H9 (cell line): Measurements from ENCODE around the gene LRPPRC. TPM values are rescaled to one million over a fixed set of nuclear protein-coding genes. Genes with fewer than 3 reads are reported as not detected.
A peak's percentile ranks its signal among the peaks of the same experiment; 100 is the strongest.

Source experiments
- DNase-seq: peaks from one replicate; pipeline ENCODE4 v3.0.0-alpha.2; 2017
- H2AFZ ChIP-seq: one replicate; pipeline ENCODE4 v1.6.1; 2013; ENCODE audit warnings: mild to moderate bottlenecking, low read length, control low read depth, moderate library complexity
- H2AK5ac ChIP-seq: 2 replicates; pipeline ENCODE4 v1.6.1; 2013; ENCODE audit warnings: low read length, control low read depth, mixed read lengths; ENCODE audit not compliant: insufficient read length
- H2BK120ac ChIP-seq: one replicate; pipeline ENCODE4 v1.6.1; 2013; ENCODE audit warnings: low read depth, mild to moderate bottlenecking, low read length, control low read depth, inconsistent platforms; ENCODE audit not compliant: poor library complexity, severe bottlenecking
- H2BK12ac ChIP-seq: 2 replicates; pipeline ENCODE4 v1.6.1; 2013; ENCODE audit warnings: low read length, control low read depth, mixed read lengths, low read depth; ENCODE audit not compliant: insufficient read length
- H2BK15ac ChIP-seq: 2 replicates; pipeline ENCODE4 v1.6.1; 2013; ENCODE audit warnings: low read depth, low read length, control low read depth
- H2BK20ac ChIP-seq: one replicate; pipeline ENCODE4 v1.6.1; 2013; ENCODE audit warnings: low read depth, mild to moderate bottlenecking, low read length, control low read depth, inconsistent platforms; ENCODE audit not compliant: poor library complexity, severe bottlenecking
- H2BK5ac ChIP-seq: 2 replicates; pipeline ENCODE4 v1.6.1; 2013; ENCODE audit warnings: low read length, control low read depth, mixed read lengths; ENCODE audit not compliant: insufficient read length
- H3K14ac ChIP-seq: 2 replicates; pipeline ENCODE4 v1.6.1; 2013; ENCODE audit warnings: low read length, control low read depth; ENCODE audit not compliant: insufficient read depth
- H3K18ac ChIP-seq: 2 replicates; pipeline ENCODE4 v1.6.1; 2013; ENCODE audit warnings: low read depth, mild to moderate bottlenecking, mixed read lengths, low read length, control low read depth; ENCODE audit not compliant: insufficient read length
- H3K23ac ChIP-seq: 2 replicates; pipeline ENCODE4 v1.6.1; 2013; ENCODE audit warnings: low read length, control low read depth, mixed read lengths, low read depth; ENCODE audit not compliant: insufficient read length
- H3K23me2 ChIP-seq: 2 replicates; pipeline ENCODE4 v1.6.1; 2013; ENCODE audit warnings: low read depth, mild to moderate bottlenecking, mixed read lengths, low read length, control low read depth; ENCODE audit not compliant: insufficient read length, poor library complexity, severe bottlenecking
- H3K27ac ChIP-seq: 2 replicates; pipeline ENCODE4 v1.5.1; 2013; ENCODE audit warnings: low read length, control low read depth, mixed read lengths, low read depth; ENCODE audit not compliant: insufficient read length
- H3K27me3 ChIP-seq: 2 replicates; pipeline ENCODE4 v1.6.1; 2013; ENCODE audit warnings: low read length, control low read depth, inconsistent platforms; ENCODE audit not compliant: insufficient read depth
- H3K4ac ChIP-seq: 2 replicates; pipeline ENCODE4 v1.6.1; 2013; ENCODE audit warnings: low read depth, mild to moderate bottlenecking, control low read depth, inconsistent platforms, low read length, moderate library complexity
- H3K4me1 ChIP-seq: 2 replicates; pipeline ENCODE4 v1.6.1; 2013; ENCODE audit warnings: low read length, control low read depth, inconsistent platforms; ENCODE audit not compliant: insufficient read depth
- H3K4me2 ChIP-seq: 2 replicates; pipeline ENCODE4 v1.6.1; 2013; ENCODE audit warnings: low read length, control low read depth, mixed read lengths; ENCODE audit not compliant: insufficient read length, insufficient read depth
- H3K56ac ChIP-seq: 2 replicates; pipeline ENCODE4 v1.6.1; 2013; ENCODE audit warnings: low read depth, mild to moderate bottlenecking, mixed read lengths, low read length, control low read depth; ENCODE audit not compliant: insufficient read length
- H3K79me1 ChIP-seq: 2 replicates; pipeline ENCODE4 v1.6.1; 2013; ENCODE audit warnings: low read depth, mild to moderate bottlenecking, moderate library complexity, low read length, control low read depth, inconsistent platforms; ENCODE audit not compliant: insufficient read depth, poor library complexity, severe bottlenecking
- H3K79me2 ChIP-seq: 2 replicates; pipeline ENCODE4 v1.6.1; 2013; ENCODE audit warnings: low read length, control low read depth, inconsistent platforms; ENCODE audit not compliant: insufficient read depth
- H3K9ac ChIP-seq: 2 replicates; pipeline ENCODE4 v1.6.1; 2013; ENCODE audit warnings: low read length, control low read depth, mixed read lengths; ENCODE audit not compliant: insufficient read length; ENCODE audit errors: extremely low read depth
- H3K9me3 ChIP-seq: one replicate; pipeline ENCODE4 v1.6.1; 2013; ENCODE audit warnings: low read depth, low read length, inconsistent platforms; ENCODE audit not compliant: control insufficient read depth
- H3T11ph ChIP-seq: one replicate; pipeline ENCODE4 v1.6.1; 2013; ENCODE audit warnings: mild to moderate bottlenecking, low read length, control low read depth, inconsistent platforms
- H4K20me1 ChIP-seq: one replicate; pipeline ENCODE4 v1.6.1; 2013; ENCODE audit not compliant: control insufficient read depth, insufficient read length, insufficient read depth
- H4K5ac ChIP-seq: 2 replicates; pipeline ENCODE4 v1.6.1; 2013; ENCODE audit warnings: low read depth, mild to moderate bottlenecking, mixed read lengths, low read length, control low read depth; ENCODE audit not compliant: insufficient read length
- H4K8ac ChIP-seq: replicated peaks from 2 replicates; pipeline ENCODE4 v1.6.1; 2013; ENCODE audit warnings: low read length, control low read depth, mixed read lengths, low read depth; ENCODE audit not compliant: insufficient read length
- H4K91ac ChIP-seq: 2 replicates; pipeline ENCODE4 v1.6.1; 2013; ENCODE audit warnings: low read depth, mild to moderate bottlenecking, moderate library complexity, mixed read lengths, low read length, control low read depth; ENCODE audit not compliant: insufficient read length
- H3K27ac Mint-ChIP-seq, 3 experiments: 2 replicates in 2 of 3; 3 replicates in 1 of 3; pipeline ENCODE4 v1.8.0; 2020 to 2021; ENCODE audit warnings: mixed read lengths in 3 of 3, mild to moderate bottlenecking in 1 of 3, moderate library complexity in 1 of 3
- H3K27me3 Mint-ChIP-seq: 2 replicates; pipeline ENCODE4 v1.8.0; 2021; ENCODE audit warnings: low read depth, mild to moderate bottlenecking, moderate library complexity, mixed read lengths
- H3K36me3 Mint-ChIP-seq, 3 experiments: 2 replicates in 2 of 3; 3 replicates in 1 of 3; pipeline ENCODE4 v1.8.0; 2020 to 2021; ENCODE audit warnings: low read depth in 3 of 3, mixed read lengths in 3 of 3; ENCODE audit not compliant: insufficient read depth in 1 of 3
- H3K4me1 Mint-ChIP-seq, 2 experiments: 2 replicates each; pipeline ENCODE4 v1.8.0; 2020; ENCODE audit warnings: mixed read lengths in 2 of 2
- H3K4me3 Mint-ChIP-seq, 2 experiments: 2 replicates in 1 of 2; 3 replicates in 1 of 2; pipeline ENCODE4 v1.8.0; 2020 to 2021; ENCODE audit warnings: mild to moderate bottlenecking in 2 of 2, mixed read lengths in 2 of 2, moderate library complexity in 1 of 2
- H3K9me3 Mint-ChIP-seq, 2 experiments: 2 replicates in 1 of 2; 3 replicates in 1 of 2; pipeline ENCODE4 v1.8.0; 2020; ENCODE audit warnings: mild to moderate bottlenecking in 2 of 2, mixed read lengths in 2 of 2, moderate library complexity in 1 of 2
- WGBS: extraction: QIAGEN DNeasy Blood & Tissue Kit; methylation state at CpG from one replicate; pipeline ENCODE4 v1.1.7; 2013; ENCODE audit warnings: missing lambda C conversion rate, low lambda C conversion rate, mixed read lengths; ENCODE audit not compliant: insufficient read length; ENCODE audit errors: extremely low coverage; 5-methylcytosine and 5-hydroxymethylcytosine counted together
- total RNA-seq: library from RNA; stranded (reverse); gene quantifications from 2 replicates; pipeline ENCODE4 v1.2.1, GENCODE V29; 2021
- TF ChIP-seq, protein P1 (sequence below): fragments of 200-600 bp; sonication (generic); conservative IDR thresholded peaks from 3 replicates; pipeline ENCODE4 v1.8.0; 2021; ENCODE audit warnings: antibody characterized with exemption, mild to moderate bottlenecking

Gene LRPPRC
- total RNA-seq, 1 experiment from 2014 or later, result 182 TPM

DNA sequence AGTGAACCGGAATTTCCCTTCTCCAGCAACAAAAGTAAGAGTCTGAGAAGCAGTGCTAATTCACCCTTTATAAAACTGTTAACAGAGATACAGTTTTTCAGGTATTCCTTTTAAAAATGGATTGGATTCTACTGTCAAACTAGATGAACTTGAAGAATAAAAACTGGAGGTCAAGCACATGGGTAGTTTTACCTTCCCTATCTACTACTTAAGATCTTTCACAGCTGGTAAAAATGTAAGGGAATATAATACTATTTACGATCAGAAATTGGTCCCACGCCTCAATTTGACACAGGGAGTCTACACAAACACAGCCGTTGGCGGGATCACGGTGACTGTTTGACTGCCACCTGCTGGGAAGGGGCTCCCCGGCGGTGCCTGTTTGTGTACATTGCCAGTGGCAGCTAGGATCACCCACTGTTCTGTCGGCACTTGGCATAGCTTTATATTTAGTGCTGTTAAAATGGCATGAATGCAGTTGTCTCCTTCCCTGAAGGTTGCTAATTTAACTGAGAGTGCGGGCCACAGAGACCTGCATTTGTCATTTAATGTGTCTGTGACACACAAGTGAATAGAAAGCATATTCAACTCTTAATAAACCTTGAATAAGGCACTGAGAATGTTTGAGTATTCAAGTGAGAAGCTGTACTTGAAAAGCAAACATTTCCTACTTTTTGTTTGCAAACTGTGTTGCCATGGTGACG, 97.5 kb downstream of the LRPPRC start:
- Histone ChIP-seq H4K20me1 (no peaks in the 10 kb centered on the region), H3K4me2 (no peak overlapping the region), H4K5ac (no peak overlapping the region), H3K4me1 (no peaks in the 10 kb centered on the region), H2AFZ (no peak overlapping the region), H3T11ph (no peak overlapping the region), H4K91ac (no peak overlapping the region), H3K79me2 (no peaks in the 10 kb centered on the region), H3K4ac (no peak overlapping the region), H3K14ac (no peak overlapping the region), H4K8ac (no peak overlapping the region), H2BK5ac (no peak overlapping the region), H2BK12ac (no peak overlapping the region), H2BK20ac (no peak overlapping the region), H3K79me1 (no peaks in the 10 kb centered on the region), H3K9me3 (no peaks in the 10 kb centered on the region), H2BK120ac (no peak overlapping the region), H3K27ac (no peak overlapping the region), H3K18ac (no peak overlapping the region), H2BK15ac (no peak overlapping the region), H3K23ac (no peak overlapping the region), H3K56ac (no peak overlapping the region), H3K23me2 (no peaks in the 10 kb centered on the region), H2AK5ac (no peak overlapping the region), H3K27me3 (no peaks in the 10 kb centered on the region), H3K9ac (no peak overlapping the region)
- Mint-ChIP-seq H3K27ac (peak overlapping the region; percentile 34 to 76 (median 62); a peak in 3 of 7 replicates), H3K27me3 (no peaks in the 10 kb centered on the region), H3K9me3 (no peaks in the 10 kb centered on the region), H3K4me3 (no peak overlapping the region), H3K4me1 (peaks cover 0 to 4% of the 10 kb centered on the region in 2 experiments; a peak in 2 of 4 replicates), H3K36me3 (peaks cover 36 to 83% (median 61%) of the 10 kb centered on the region in 3 experiments)
- no CpG with 5 or more reads among the region's 11 CpGs for WGBS
- no peak for DNase-seq
- TF ChIP-seq, protein P1, sequence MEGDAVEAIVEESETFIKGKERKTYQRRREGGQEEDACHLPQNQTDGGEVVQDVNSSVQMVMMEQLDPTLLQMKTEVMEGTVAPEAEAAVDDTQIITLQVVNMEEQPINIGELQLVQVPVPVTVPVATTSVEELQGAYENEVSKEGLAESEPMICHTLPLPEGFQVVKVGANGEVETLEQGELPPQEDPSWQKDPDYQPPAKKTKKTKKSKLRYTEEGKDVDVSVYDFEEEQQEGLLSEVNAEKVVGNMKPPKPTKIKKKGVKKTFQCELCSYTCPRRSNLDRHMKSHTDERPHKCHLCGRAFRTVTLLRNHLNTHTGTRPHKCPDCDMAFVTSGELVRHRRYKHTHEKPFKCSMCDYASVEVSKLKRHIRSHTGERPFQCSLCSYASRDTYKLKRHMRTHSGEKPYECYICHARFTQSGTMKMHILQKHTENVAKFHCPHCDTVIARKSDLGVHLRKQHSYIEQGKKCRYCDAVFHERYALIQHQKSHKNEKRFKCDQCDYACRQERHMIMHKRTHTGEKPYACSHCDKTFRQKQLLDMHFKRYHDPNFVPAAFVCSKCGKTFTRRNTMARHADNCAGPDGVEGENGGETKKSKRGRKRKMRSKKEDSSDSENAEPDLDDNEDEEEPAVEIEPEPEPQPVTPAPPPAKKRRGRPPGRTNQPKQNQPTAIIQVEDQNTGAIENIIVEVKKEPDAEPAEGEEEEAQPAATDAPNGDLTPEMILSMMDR, result no peak
